ENCODE measurements around the gene GPRASP1.
A peak's percentile ranks its signal among the peaks of the same experiment; 100 is the strongest.
"Not testable (repeated sequence)": the region's sequence is repeated elsewhere in the genome, so short reads cannot be mapped to it uniquely, and the experiment has no call there.

GPRASP1 gene

DNA sequence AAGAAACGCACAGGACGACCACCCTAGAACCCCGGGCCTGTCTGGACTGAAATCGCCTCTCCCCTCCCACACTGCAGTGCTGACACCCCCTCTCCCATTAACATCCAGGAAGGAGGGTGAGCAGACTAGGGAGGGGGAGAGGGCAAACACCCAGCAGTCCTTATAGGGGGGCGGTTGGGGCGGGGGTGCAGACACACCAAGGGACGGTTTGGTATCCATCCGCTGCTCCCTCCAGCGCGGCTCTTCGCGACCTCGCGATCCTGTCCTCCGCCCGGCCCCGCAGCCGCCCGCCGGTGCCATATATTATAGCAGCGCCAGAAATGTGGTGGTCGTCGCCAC is 411 bp upstream of the GPRASP1 start:
- DNase-seq (ENCODE audit: low spot score): no peak

DNA sequence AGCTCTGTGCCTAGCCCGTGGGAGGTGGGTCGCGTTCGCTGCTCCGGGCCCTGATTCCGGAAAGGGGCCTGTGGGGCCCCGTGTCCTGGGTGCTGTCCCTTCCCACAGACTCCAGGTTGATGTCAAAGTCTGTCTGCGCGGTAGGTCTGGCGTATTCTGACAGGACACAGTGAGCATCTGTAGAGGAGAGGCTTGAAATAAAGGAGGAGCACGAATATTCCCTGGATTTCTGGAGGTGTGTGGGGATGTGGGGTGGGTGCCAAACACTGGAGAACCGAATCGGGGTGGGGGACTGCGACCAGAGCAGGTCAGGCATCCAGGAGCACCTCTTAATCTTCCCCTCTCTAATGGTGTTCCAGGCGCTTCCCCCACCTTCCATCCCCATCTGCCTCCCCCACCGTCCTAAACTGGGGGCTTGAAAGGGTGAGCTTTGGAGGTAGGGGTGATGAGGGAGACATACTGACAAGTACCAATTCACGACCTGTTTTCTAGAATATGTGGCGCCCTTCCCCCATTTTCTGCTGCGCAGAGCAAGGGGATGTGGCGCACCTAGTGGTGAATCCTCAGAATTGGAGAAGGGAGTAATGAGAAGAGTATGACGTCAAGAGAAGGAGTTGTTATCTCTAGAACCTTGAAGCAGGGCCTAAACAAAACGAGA is 877 bp downstream of the GPRASP1 start:
- TF ChIP-seq, protein P1, sequence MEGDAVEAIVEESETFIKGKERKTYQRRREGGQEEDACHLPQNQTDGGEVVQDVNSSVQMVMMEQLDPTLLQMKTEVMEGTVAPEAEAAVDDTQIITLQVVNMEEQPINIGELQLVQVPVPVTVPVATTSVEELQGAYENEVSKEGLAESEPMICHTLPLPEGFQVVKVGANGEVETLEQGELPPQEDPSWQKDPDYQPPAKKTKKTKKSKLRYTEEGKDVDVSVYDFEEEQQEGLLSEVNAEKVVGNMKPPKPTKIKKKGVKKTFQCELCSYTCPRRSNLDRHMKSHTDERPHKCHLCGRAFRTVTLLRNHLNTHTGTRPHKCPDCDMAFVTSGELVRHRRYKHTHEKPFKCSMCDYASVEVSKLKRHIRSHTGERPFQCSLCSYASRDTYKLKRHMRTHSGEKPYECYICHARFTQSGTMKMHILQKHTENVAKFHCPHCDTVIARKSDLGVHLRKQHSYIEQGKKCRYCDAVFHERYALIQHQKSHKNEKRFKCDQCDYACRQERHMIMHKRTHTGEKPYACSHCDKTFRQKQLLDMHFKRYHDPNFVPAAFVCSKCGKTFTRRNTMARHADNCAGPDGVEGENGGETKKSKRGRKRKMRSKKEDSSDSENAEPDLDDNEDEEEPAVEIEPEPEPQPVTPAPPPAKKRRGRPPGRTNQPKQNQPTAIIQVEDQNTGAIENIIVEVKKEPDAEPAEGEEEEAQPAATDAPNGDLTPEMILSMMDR (IDR thresholded peaks at IDR 0.05): peak; percentile 20
- H3K4me3 ChIP-seq: peak overlapping the region; percentile 72
- H3K27ac ChIP-seq: peak overlapping the region; percentile 61 to 88
- no peak for DNase-seq (ENCODE audit: low spot score)

More for the DNA sequence above, 411 bp upstream of the GPRASP1 start:
- Histone ChIP-seq H3K4me3 (peak overlapping the region; percentile 72), H3K27ac (peak overlapping the region; percentile 61 to 88)
- TF ChIP-seq, protein P1 (IDR thresholded peaks at IDR 0.05): no peak

DNA sequence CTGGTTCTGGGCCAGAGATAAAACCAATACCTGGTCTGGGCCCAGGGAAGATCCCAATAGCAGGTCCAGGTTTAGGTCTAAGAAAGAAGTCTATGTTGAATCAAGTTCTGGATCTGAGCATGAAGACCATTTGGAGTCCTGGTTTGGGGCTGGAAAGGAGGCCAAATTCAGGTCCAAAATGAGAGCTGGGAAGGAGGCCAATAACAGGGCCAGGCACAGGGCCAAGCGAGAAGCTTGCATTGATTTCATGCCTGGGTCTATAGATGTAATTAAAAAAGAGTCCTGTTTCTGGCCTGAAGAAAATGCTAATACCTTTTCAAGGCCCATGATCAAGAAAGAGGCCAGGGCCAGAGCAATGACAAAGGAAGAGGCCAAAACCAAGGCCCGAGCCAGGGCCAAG is 3.4 kb downstream of the GPRASP1 start:
- H3K27ac ChIP-seq: no peak overlapping the region
- TF ChIP-seq, protein P1 (IDR thresholded peaks at IDR 0.05): no peak
- no peak overlapping the region for H3K4me3 ChIP-seq
- no peak for DNase-seq (ENCODE audit: low spot score)

DNA sequence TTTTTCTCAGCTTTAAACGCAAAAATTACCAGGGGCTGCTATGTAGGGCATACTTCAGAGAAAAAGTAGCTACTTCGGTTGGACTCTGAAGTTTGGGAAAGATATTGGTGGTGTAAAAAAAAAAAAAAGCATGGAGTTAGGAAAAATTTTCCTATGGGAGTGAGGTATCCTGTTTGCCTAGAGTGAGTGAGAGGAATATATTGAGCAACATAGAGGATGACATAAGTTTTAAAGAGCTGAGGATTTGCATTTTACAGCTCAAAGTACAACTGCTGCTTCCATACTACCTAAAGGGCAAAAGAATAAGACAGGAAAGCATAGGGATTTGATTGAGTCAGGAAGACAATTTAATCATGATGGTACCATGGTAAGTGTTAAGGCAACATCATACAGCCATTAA is 7.3 kb downstream of the GPRASP1 start:
- TF ChIP-seq, protein P1 (IDR thresholded peaks at IDR 0.05): no peak
- no peak for DNase-seq (ENCODE audit: low spot score)
- Histone ChIP-seq H3K4me3 (no peak overlapping the region), H3K27ac (no peak overlapping the region)

DNA sequence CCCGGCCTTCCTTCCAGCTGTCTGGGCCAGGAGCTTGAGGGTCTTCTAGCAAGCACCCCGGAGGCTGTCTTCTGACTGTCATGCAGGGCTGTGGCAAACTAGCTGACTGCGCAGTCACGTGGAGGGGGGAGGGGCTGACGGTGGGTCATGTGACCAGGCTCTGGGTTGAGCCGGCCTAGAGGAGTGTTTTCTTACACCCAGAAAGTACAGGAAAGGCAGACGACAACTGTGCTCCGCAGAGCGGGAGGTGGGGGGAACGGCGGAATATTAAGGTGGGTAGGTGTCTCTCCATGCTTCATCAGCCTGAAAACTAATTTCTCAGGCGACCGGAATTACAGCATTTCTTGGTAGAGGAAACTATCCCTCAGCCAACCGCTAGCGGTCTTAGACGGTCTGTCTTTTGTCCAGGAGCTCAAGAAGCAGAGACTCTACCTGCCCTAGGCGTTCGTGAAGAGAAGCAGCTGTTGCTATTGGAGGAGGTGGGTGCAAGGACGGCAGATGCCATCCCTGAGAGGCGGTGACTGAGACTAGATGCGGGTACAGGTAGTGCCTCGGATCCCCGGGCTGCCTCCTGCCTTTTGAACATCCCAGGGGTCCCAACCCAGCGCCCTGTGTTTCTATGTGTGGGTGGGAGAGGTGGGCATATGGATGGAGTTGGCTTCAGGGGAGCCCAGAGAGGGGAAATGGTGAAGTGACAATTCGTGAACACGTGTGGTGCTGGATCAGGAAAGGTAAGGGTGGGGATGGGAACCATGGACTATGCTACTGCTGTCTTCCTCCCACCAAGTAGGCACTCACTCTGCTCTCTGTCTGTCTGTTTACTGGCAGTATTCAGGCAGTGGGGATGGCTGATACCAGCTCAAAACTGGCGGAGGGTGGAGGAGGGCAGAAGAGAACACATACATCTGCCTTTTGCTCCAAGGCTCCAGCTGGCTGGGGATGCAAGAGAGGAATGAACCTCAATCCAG is 8.8 kb downstream of the GPRASP1 start:
- peak; percentile 88 for DNase-seq (ENCODE audit: low spot score)
- H3K27ac ChIP-seq: peak overlapping the region; percentile 25 to 71
- TF ChIP-seq, protein P1 (IDR thresholded peaks at IDR 0.05): no peak
- peak overlapping the region; percentile 67 for H3K4me3 ChIP-seq

DNA sequence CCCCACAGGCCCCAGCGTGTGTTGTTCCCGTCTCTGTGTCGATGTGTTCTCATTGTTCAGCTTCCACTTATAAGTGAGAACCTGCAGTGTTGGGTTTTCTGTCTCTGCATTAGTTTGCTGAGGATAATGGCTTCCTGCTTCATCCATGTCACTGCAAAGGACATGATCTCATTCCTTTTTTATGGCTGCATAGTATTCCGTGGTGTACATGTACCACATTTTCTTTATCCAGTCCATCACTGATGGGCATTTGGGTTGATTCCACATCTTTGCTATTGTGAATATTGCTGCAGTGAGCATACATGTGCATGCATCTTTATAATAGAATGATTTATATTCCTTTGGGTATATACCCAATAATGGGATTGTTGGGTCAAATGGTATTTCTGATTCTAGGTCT is 12.5 kb downstream of the GPRASP1 start:
- H3K27ac ChIP-seq; DNase-seq (ENCODE audit: low spot score); H3K4me3 ChIP-seq: not testable (repeated sequence)

DNA sequence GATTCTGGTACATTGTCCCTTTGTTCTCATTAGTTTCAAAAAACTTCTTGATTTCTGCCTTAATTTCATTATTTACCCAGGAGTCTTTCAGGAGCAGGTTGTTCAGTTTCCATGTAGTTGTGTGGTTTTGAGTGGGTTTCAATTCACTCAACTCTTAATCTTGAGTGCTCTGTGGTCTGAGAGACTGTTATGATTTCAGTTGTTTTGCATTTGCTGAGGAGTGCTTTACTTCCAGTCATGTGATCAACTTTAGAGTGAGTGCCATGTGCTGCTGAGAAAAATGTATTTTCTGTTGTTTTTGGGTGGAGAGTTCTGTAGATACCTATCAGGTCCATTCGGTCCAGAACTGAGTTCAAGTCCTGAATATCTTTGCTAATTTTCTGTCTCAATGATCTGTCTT is 15.8 kb downstream of the GPRASP1 start:
- DNase-seq (ENCODE audit: low spot score); H3K4me3 ChIP-seq; H3K27ac ChIP-seq: not testable (repeated sequence)

DNA sequence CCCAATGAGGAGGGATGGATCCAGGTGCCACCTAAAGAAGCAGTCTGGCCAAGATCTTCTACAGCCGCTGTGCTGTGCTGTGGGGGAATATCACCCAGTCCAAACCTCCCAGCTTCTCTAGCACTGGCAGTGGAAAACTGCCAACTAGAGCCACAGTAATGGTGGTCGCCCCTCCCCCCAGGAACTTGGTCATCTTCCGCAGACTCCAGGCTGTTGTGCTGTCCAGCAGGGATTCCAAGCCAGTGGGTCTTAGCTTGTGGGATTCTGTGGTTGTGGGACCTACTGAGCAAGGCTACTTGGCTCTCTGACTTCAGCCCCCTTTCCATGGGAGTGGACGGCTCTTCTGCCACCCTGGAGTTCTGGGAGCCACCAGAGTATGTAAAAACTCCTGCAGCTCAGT is 18.2 kb downstream of the GPRASP1 start:
- Histone ChIP-seq H3K27ac (no peak overlapping the region), H3K4me3 (no peak overlapping the region)
- DNase-seq (ENCODE audit: low spot score): no peak
- TF ChIP-seq, protein P1 (IDR thresholded peaks at IDR 0.05): no peak
